DOHH2 (cell line): ENCODE data around the gene COPS8.

Experiments used
- H3F3A ChIP-seq: fragments of 200-600 bp; sonication (generic), shearing (Covaris generic); 2 replicates; pipeline ENCODE4 v1.6.0; 2016; ENCODE audit warnings: antibody characterized with exemption, mild to moderate bottlenecking; ENCODE audit not compliant: control insufficient read depth, insufficient read depth
- H3K27ac ChIP-seq: fragments of 200-600 bp; sonication (generic); 2 replicates; pipeline ENCODE4 v1.5.1; 2014; ENCODE audit warnings: low read depth, mild to moderate bottlenecking, low read length, moderate library complexity
- H3K27me3 ChIP-seq: fragments of 200-600 bp; sonication (generic); 2 replicates; pipeline ENCODE4 v1.6.1; 2014; ENCODE audit warnings: mild to moderate bottlenecking, low read length, mixed read lengths; ENCODE audit not compliant: control insufficient read depth
- H3K36me3 ChIP-seq: fragments of 200-600 bp; sonication (generic); 2 replicates; pipeline ENCODE4 v1.6.1; 2014; ENCODE audit warnings: mild to moderate bottlenecking, low read length, moderate library complexity, mixed read lengths; ENCODE audit not compliant: control insufficient read depth
- H3K4me1 ChIP-seq: fragments of 200-600 bp; sonication (generic); 2 replicates; pipeline ENCODE4 v1.6.1; 2014; ENCODE audit warnings: mild to moderate bottlenecking, low read length, mixed read lengths; ENCODE audit not compliant: control insufficient read depth
- H3K4me2 ChIP-seq: fragments of 200-600 bp; sonication (generic); 2 replicates; pipeline ENCODE4 v1.6.0; 2014; ENCODE audit warnings: mild to moderate bottlenecking, low read length, moderate library complexity
- H3K4me3 ChIP-seq: fragments of 200-600 bp; sonication (generic); 2 replicates; pipeline ENCODE4 v1.5.1; 2014; ENCODE audit warnings: mild to moderate bottlenecking, low read length, mixed read lengths
- H3K79me2 ChIP-seq: fragments of 200-600 bp; sonication (generic); 2 replicates; pipeline ENCODE4 v1.6.1; 2014; ENCODE audit warnings: mild to moderate bottlenecking, low read length, mixed read lengths; ENCODE audit not compliant: control insufficient read depth
- H3K9me2 ChIP-seq: fragments of 200-600 bp; sonication (generic); replicated peaks from 2 replicates; pipeline ENCODE4 v1.6.1; 2014; ENCODE audit warnings: mild to moderate bottlenecking, low read length, mixed read lengths; ENCODE audit not compliant: control insufficient read depth
- H3K9me3 ChIP-seq: fragments of 200-600 bp; sonication (generic); 2 replicates; pipeline ENCODE4 v1.6.1; 2014; ENCODE audit warnings: antibody characterized with exemption, low read length, mixed read lengths; ENCODE audit not compliant: control insufficient read depth, insufficient read depth
- H4K20me1 ChIP-seq: fragments of 200-600 bp; sonication (generic); 2 replicates; pipeline ENCODE4 v1.6.0; 2014; ENCODE audit warnings: low read depth, mild to moderate bottlenecking, antibody characterized with exemption, low read length, moderate library complexity; ENCODE audit not compliant: control insufficient read depth, insufficient read depth
- EZH2phosphoT487 ChIP-seq: fragments of 200-600 bp; sonication (generic); IDR thresholded peaks from 2 replicates; pipeline ENCODE4 v1.6.1; 2017; ENCODE audit warnings: borderline replicate concordance, mild to moderate bottlenecking, antibody characterized with exemption, low read length, moderate library complexity, mixed read lengths
- TF ChIP-seq, protein P1 (sequence below): fragments of 200-600 bp; sonication (generic); IDR thresholded peaks from one replicate; pipeline ENCODE4 v1.5.1; 2014; ENCODE audit warnings: antibody characterized with exemption, mild to moderate bottlenecking, low read depth, low read length; ENCODE audit not compliant: poor library complexity, severe bottlenecking

The COPS8 gene

DNA sequence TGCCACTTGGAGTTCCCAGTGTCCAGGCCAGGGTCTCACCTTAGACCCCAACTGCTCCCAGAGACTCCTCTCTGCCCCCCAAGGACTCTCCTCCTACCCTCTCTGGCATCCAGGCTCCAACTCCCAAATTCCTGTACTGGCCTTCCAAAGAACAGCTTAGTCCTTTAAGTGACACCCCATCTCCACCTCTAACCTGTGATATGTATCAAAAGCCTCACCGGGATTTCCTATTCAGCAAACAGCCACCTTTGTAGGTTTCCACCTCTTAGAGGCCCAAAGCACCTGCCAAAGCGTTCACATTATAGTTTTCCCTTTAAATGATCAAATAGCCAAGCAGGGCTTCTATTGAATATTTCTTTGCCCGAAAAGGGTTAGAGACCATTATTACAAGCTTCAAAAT, 2.7 kb upstream of the COPS8 start:
- no peak overlapping the region for H3K27ac ChIP-seq
- H3K4me2 ChIP-seq: peak overlapping the region; percentile 20
- H3K36me3 ChIP-seq: peaks cover 9% of the 10 kb centered on the region
- no peaks in the 10 kb centered on the region for H3K9me2 ChIP-seq
- no peak for TF ChIP-seq EZH2phosphoT487
- TF ChIP-seq, protein P1, sequence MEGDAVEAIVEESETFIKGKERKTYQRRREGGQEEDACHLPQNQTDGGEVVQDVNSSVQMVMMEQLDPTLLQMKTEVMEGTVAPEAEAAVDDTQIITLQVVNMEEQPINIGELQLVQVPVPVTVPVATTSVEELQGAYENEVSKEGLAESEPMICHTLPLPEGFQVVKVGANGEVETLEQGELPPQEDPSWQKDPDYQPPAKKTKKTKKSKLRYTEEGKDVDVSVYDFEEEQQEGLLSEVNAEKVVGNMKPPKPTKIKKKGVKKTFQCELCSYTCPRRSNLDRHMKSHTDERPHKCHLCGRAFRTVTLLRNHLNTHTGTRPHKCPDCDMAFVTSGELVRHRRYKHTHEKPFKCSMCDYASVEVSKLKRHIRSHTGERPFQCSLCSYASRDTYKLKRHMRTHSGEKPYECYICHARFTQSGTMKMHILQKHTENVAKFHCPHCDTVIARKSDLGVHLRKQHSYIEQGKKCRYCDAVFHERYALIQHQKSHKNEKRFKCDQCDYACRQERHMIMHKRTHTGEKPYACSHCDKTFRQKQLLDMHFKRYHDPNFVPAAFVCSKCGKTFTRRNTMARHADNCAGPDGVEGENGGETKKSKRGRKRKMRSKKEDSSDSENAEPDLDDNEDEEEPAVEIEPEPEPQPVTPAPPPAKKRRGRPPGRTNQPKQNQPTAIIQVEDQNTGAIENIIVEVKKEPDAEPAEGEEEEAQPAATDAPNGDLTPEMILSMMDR: no peak
- H3K4me1 ChIP-seq: peaks cover 24% of the 10 kb centered on the region
- no peak overlapping the region for H3K4me3 ChIP-seq
- H3K9me3 ChIP-seq: no peaks in the 10 kb centered on the region
- H3K79me2 ChIP-seq: peaks cover 34% of the 10 kb centered on the region
- H3F3A ChIP-seq: no peaks in the 10 kb centered on the region
- H3K27me3 ChIP-seq: no peaks in the 10 kb centered on the region
- H4K20me1 ChIP-seq: no peaks in the 10 kb centered on the region

DNA sequence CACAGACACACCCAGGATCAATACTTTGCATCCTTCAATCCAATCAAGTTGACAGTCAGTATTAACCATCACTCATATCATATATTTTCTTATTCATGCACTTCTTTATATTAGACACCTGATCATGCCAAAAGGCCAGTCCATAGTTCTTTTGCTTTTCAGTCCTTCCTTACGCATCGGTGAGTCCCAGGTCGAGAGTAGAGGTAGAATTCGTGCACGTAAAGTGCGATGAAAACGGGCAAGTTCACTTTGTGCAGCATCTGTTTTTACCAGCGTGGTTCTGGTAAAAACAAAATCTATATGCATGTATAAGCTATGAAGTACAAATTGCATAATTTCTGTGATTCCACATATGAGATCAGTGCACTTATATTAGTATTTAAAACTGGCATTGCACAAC, 1.2 kb upstream of the COPS8 start:
- Histone ChIP-seq H3F3A (no peaks in the 10 kb centered on the region), H3K4me3 (peak overlapping the region; percentile 98), H3K9me3 (no peaks in the 10 kb centered on the region), H3K79me2 (peaks cover 47% of the 10 kb centered on the region), H3K4me2 (peak overlapping the region; percentile 85), H3K36me3 (peaks cover 22% of the 10 kb centered on the region), H3K27ac (no peak overlapping the region), H3K27me3 (no peaks in the 10 kb centered on the region), H3K4me1 (peaks cover 24% of the 10 kb centered on the region), H3K9me2 (no peaks in the 10 kb centered on the region), H4K20me1 (peaks cover 3% of the 10 kb centered on the region; the same call in 1 of the 2 replicates)
- TF ChIP-seq EZH2phosphoT487: no peak
- TF ChIP-seq, protein P1: no peak

DNA sequence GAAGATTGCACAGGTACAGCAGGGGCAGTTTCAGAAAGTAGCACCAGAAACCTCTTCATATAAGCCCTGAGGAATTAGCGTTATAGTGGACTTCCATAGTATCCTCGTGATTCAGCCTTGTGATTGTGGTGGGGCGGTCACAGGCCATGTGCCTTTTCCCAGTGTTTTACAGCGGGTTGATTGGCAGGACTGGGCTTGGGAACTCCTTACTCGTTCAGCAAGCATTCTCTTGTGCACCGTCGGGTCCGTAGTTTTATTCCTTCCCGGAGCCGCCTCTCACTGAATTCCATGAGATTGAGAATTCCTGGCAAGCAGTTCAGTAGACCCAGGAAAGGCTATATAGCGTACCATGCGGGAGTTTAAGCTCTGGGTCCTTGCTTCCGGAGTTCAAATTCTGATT, 5.2 kb downstream of the COPS8 start:
- H3K79me2 ChIP-seq: peaks cover 73% of the 10 kb centered on the region
- no peak overlapping the region for H3K4me3 ChIP-seq
- H3K9me3 ChIP-seq: no peaks in the 10 kb centered on the region
- peaks cover 71% of the 10 kb centered on the region for H3K36me3 ChIP-seq
- H3K9me2 ChIP-seq: no peaks in the 10 kb centered on the region
- TF ChIP-seq EZH2phosphoT487: no peak
- TF ChIP-seq, protein P1: no peak
- H4K20me1 ChIP-seq: peaks cover 7% of the 10 kb centered on the region; the same call in 1 of the 2 replicates
- no peak overlapping the region for H3K4me2 ChIP-seq
- no peak overlapping the region for H3K27ac ChIP-seq
- H3F3A ChIP-seq: no peaks in the 10 kb centered on the region
- H3K27me3 ChIP-seq: no peaks in the 10 kb centered on the region
- peaks cover 9% of the 10 kb centered on the region; the same call in 1 of the 2 replicates for H3K4me1 ChIP-seq
